Measurements from ENCODE around the gene BBIP1. TPM values are rescaled to one million over a fixed set of nuclear protein-coding genes. Genes with fewer than 3 reads are reported as not detected.

Gene BBIP1
- total and polyA plus RNA-seq, 9 of the 15 experiments (the other 6 are each of a cell fraction or from before 2014, with no cell fraction given): 5.2 to 31.0 (median 19.4) TPM

GRCh38 chr10:110862961-110863360 lies 56.0 kb downstream of the BBIP1 start (continued):
- TF ChIP-seq FOXA3 (CRISPR knock-in tag; conservative IDR thresholded peaks at IDR 0.05 in 1 of 2, IDR thresholded peaks at IDR 0.05 in 1 of 2) (no peak), EP300 (IDR thresholded peaks at IDR 0.05; ENCODE audit: low read length) (no peak), RERE (CRISPR knock-in tag; IDR thresholded peaks at IDR 0.05; ENCODE audit: borderline replicate concordance) (no peak), E2F1 (CRISPR knock-in tag; IDR thresholded peaks at IDR 0.05) (no peak), ZNF398 (CRISPR knock-in tag; IDR thresholded peaks at IDR 0.05) (no peak), SRSF1 (IDR thresholded peaks at IDR 0.05; ENCODE audit: low read depth, low read length) (no peak)

All from K562 (cell line).